HG02642 (cell line): ENCODE data around the gene SLCO2B1.
A peak's percentile ranks its signal among the peaks of the same experiment; 100 is the strongest.

Experiments
- ATAC-seq: cut with Tn5 transposase; IDR thresholded peaks from one replicate; pipeline ENCODE4 v1.9.1; 2021; ENCODE audit warnings: mild to moderate bottlenecking; ENCODE audit not compliant: unreplicated experiment, poor library complexity

Gene SLCO2B1

DNA sequence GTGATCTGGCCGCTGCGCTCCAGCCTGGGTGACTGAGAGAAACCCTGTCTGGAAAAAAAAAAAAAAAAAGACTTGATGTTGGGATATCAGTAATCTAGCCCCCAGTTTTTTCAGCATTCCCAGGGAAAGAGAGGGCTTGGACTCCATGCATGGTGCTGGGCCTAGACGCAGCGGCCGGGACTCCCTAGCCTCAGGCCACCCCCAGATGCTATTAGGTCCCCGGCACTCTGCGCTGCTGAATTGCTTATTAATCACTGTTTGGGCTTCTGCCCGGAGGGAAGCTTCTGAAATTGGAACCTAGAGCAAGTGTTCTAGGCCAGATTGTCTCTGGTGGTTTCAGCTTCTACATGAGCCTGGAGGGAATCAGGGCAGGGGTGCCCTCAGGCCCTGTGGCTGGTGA lies 39.0 kb downstream of the SLCO2B1 start:
- no peak for ATAC-seq

GRCh38 chr11:75190652-75191329 lies 39.9 kb downstream of the SLCO2B1 start:
- no peak for ATAC-seq

GRCh38 chr11:75191330-75191717 lies 40.4 kb downstream of the SLCO2B1 start:
- no peak for ATAC-seq

- no peak for ATAC-seq
Observed at GRCh38 chr11:75193271-75193670, 42.4 kb downstream of the SLCO2B1 start.

DNA sequence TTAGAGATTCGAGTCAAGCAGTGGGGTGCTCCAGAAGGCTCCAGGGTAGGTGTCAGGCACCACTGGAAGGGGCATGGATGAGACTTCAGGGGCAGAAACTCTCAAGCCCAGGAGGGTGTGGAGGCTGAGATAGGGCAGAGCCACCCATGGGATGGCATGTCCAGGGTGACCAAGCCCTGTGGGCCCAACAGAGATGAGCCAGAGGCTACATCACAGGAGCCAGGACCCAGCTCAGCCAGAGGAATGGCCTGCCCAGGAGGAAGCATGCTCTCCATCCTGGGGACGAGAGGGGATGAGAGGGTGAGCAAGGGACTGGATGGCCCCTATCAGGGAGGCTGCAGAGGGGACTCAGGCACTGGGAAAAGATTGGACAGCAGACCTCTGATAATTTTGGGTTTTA lies 42.8 kb downstream of the SLCO2B1 start:
- no peak for ATAC-seq

DNA sequence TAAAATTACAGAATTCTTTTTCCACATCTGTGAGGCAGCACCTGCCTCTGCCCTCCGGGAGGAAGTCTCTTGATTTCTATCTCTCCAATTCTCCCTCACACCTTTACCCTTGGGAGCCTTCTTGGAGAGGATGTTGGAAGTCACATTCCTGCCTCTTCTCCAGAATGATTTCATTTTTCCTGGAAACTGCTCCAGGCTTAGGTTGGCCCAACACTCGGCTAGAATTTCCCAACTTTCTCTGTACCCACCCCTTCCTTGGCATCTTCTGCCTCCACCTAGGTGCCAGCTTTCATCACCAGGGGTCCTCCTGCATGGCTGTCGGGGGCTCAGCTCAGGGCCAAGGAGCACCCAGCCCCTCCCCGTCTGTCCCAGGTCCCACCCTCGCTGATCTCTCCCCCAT lies 43.2 kb downstream of the SLCO2B1 start:
- no peak for ATAC-seq

DNA sequence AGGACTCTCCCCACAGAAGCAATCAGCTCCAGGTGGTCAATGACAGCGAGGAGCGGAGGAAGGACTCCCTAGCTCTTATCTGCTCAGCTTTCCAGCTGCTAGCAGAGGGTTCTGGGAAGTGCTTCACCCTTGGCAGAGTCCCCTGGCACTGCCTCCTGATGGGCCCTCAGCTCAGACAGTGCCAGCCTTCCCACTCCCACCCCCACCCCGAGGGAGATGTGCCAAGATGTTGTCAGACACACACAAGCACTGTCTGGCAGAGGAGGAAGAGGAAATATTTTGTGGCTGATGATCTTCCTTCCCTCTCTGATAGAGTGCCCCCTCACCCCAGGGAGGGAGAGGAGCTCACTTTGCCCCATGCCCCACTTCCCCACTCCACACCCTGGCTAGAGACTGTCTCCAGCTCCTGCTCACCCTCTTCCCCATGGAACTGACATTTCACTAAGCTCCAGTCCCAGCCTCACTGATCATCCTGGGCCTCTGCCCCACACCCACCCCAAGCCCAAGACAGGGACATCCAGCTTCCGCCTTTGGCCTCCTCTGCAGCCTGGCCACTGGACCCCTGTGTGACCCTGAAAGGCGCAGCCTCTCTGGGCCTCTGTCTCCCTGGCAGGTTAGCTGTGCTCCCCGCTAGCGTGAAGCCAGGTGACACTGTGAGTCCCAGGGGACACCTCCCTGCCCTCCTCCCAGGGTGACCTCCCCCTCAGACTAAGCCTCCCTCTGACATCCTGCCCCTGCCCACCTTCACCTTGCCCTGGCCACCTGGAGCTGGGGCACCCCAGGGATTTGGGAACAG lies 44.5 kb downstream of the SLCO2B1 start:
- ATAC-seq = no peak

GRCh38 chr11:75196426-75196825 lies 45.5 kb downstream of the SLCO2B1 start:
- ATAC-seq = no peak

GRCh38 chr11:75197512-75198277 lies 46.8 kb downstream of the SLCO2B1 start:
- ATAC-seq = no peak

- ATAC-seq = no peak
Observed at GRCh38 chr11:75198278-75198973, 47.5 kb downstream of the SLCO2B1 start.

DNA sequence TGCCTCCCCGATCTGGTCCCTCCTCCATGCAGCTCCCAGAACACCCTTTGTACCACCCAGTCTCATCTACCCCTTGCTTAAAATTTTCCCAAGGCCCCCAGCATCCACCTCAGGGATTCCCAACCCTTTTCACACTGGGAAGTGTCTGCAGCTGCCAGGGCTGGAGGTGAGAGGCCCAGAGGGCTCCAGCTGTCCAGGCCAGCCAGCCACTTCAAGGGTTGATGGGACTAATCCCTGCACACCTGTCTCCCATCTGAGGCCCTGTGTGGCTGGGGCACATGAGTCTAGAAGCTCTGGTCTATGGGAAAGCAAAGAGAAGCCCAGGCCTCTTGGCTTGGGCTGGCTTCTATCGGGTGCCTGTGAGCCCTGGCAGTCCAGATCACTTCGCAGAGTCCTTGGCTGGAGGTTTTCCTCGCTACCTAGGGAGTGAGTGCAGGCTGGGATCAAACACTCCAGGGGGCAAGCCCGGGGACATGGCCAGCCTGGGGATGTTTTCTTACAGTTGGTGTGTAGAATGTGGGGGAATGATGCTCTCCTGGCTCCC lies 48.6 kb downstream of the SLCO2B1 start:
- no peak for ATAC-seq

DNA sequence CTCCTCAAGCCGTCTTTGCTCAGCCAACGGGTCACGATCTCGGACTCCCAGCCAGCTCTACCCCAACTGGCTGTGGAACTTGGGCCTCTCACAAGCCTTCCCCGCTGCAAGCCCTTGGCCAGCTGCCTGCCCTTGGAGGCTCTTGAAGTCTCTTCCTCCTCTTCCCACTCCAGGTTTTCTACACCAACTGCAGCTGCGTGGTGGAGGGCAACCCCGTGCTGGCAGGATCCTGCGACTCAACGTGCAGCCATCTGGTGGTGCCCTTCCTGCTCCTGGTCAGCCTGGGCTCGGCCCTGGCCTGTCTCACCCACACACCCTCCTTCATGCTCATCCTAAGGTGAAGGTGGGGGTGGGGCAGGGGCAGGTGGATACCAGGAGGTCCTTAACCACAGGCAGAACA lies 49.1 kb downstream of the SLCO2B1 start:
- ATAC-seq = no peak

DNA sequence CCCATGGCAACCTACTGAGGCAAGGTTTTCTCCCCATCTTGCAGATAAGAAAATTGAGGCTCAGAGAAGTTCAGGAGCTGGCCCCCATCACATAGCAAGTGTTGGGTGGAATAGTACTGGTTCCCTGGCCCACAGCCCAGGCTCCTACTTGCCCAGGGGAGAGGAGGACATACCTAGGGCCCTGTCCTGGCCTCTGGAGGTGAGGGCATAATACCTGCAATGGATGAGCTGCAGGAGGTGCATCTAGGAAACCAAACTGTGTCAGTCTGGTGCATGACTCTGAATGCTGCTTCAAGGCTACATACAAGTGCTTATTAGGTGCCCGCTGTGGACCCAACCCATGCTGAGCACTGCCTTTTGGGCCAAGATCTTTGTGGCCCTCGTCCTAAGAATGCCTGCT lies 49.6 kb downstream of the SLCO2B1 start:
- no peak for ATAC-seq

- no peak for ATAC-seq
Observed at GRCh38 chr11:75201771-75202170, 50.9 kb downstream of the SLCO2B1 start.

DNA sequence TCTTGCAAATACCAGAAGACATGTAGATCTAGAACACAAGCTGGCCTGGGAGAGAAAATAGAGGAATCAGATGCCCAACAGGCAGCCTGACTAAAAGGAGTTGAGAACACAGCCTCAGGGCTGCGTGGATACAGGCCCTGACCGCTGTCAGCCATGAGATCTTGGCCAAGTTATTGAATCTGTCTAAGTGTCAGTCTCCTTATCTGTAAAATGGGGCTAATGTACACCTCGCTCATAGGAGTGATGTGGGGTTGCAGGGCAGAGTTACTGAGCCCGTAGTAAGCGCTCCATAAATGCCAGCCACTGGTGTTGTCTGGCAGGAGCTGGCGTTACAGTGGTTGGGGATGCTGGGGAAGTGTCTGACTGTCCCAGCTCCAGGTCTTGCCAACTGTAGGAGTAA lies 51.3 kb downstream of the SLCO2B1 start:
- ATAC-seq = no peak

GRCh38 chr11:75203138-75203537 lies 52.2 kb downstream of the SLCO2B1 start:
- no peak for ATAC-seq

- ATAC-seq = no peak
Observed at GRCh38 chr11:75203641-75204011, 52.7 kb downstream of the SLCO2B1 start.

- ATAC-seq = no peak
Observed at GRCh38 chr11:75204012-75204674, 53.2 kb downstream of the SLCO2B1 start.

- peak; percentile 80 for ATAC-seq
Observed at GRCh38 chr11:75204685-75205563, 54.0 kb downstream of the SLCO2B1 start.
